Measurements from ENCODE around the gene DDX5.

- TF ChIP-seq ZFP3 (CRISPR knock-in tag; IDR thresholded peaks at IDR 0.05): no peak
- no peak for TF ChIP-seq ZNF8 (CRISPR knock-in tag; IDR thresholded peaks at IDR 0.05)
- no peak for TF ChIP-seq BACH2 (CRISPR knock-in tag; IDR thresholded peaks at IDR 0.05; ENCODE audit: borderline replicate concordance)
- TF ChIP-seq ZC3H10 (CRISPR knock-in tag; IDR thresholded peaks at IDR 0.05): no peak
- TF ChIP-seq PATZ1 (CRISPR knock-in tag; IDR thresholded peaks at IDR 0.05; ENCODE audit: borderline replicate concordance): no peak
- TF ChIP-seq TCF4 (CRISPR knock-in tag; IDR thresholded peaks at IDR 0.05; ENCODE audit: borderline replicate concordance): no peak
- no peak for TF ChIP-seq ESRRG (CRISPR knock-in tag; IDR thresholded peaks at IDR 0.05)
- TF ChIP-seq SNAI2 (CRISPR knock-in tag; IDR thresholded peaks at IDR 0.05): no peak
- no peak for TF ChIP-seq GLIS3 (CRISPR knock-in tag; IDR thresholded peaks at IDR 0.05)
- TF ChIP-seq ZFP30 (CRISPR knock-in tag; IDR thresholded peaks at IDR 0.05): no peak
- TF ChIP-seq RARB (CRISPR knock-in tag; IDR thresholded peaks at IDR 0.05): no peak
- TF ChIP-seq TOX (CRISPR knock-in tag; IDR thresholded peaks at IDR 0.05; ENCODE audit: borderline replicate concordance): no peak
These were observed 45.4 kb upstream of the DDX5 start for GRCh38 chr17:64551461-64551860.
